Progenitor cell of endocrine pancreas (in vitro differentiated cells): Measurements from ENCODE around the gene AMOT. TPM values are rescaled to one million over a fixed set of nuclear protein-coding genes. Genes with fewer than 3 reads are reported as not detected.

Source experiments
- DNase-seq: peaks from one replicate; pipeline ENCODE4 v3.0.0; 2021; ENCODE audit warnings: low spot score; ENCODE audit not compliant: unreplicated experiment
- H3K27ac Mint-ChIP-seq: 2 replicates; pipeline ENCODE4 v1.8.0; 2021; ENCODE audit warnings: mild to moderate bottlenecking, moderate library complexity, mixed read lengths
- H3K27me3 Mint-ChIP-seq: 2 replicates; pipeline ENCODE4 v1.8.0; 2021; ENCODE audit warnings: mixed read lengths
- H3K36me3 Mint-ChIP-seq: 2 replicates; pipeline ENCODE4 v1.8.0; 2022; ENCODE audit warnings: mixed read lengths; ENCODE audit not compliant: insufficient read depth
- H3K4me1 Mint-ChIP-seq: 2 replicates; pipeline ENCODE4 v1.8.0; 2021; ENCODE audit warnings: low read depth, mixed read lengths
- H3K4me3 Mint-ChIP-seq: 2 replicates; pipeline ENCODE4 v1.8.0; 2021; ENCODE audit warnings: low read depth, mild to moderate bottlenecking, moderate library complexity, mixed read lengths
- H3K9me3 Mint-ChIP-seq: 2 replicates; pipeline ENCODE4 v1.8.0; 2021; ENCODE audit warnings: low read depth, mixed read lengths
- total RNA-seq: library from RNA; stranded (reverse); gene quantifications from 2 replicates; pipeline ENCODE4 v1.2.1, GENCODE V29; 2021
- TF ChIP-seq, protein P1 (sequence below): fragments of 200-600 bp; sonication (generic); IDR thresholded peaks from one replicate; pipeline ENCODE4 v1.5.0; 2021; ENCODE audit warnings: antibody characterized with exemption, mild to moderate bottlenecking; ENCODE audit not compliant: unreplicated experiment

AMOT gene
- total RNA-seq, 1 donor from 2014 or later, result 494 TPM

- H3K4me1 Mint-ChIP-seq, result peaks cover 16% of the 10 kb centered on the region
- no peaks in the 10 kb centered on the region for H3K27me3 Mint-ChIP-seq
- H3K4me3 Mint-ChIP-seq, result no peak overlapping the region
- TF ChIP-seq, protein P1, sequence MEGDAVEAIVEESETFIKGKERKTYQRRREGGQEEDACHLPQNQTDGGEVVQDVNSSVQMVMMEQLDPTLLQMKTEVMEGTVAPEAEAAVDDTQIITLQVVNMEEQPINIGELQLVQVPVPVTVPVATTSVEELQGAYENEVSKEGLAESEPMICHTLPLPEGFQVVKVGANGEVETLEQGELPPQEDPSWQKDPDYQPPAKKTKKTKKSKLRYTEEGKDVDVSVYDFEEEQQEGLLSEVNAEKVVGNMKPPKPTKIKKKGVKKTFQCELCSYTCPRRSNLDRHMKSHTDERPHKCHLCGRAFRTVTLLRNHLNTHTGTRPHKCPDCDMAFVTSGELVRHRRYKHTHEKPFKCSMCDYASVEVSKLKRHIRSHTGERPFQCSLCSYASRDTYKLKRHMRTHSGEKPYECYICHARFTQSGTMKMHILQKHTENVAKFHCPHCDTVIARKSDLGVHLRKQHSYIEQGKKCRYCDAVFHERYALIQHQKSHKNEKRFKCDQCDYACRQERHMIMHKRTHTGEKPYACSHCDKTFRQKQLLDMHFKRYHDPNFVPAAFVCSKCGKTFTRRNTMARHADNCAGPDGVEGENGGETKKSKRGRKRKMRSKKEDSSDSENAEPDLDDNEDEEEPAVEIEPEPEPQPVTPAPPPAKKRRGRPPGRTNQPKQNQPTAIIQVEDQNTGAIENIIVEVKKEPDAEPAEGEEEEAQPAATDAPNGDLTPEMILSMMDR, result no peak
- no peak for DNase-seq
- H3K9me3 Mint-ChIP-seq, result no peaks in the 10 kb centered on the region
- peaks cover 57% of the 10 kb centered on the region for H3K36me3 Mint-ChIP-seq
- no peak overlapping the region for H3K27ac Mint-ChIP-seq
Observed at GRCh38 chrX:112789931-112790330, 50.7 kb downstream of the AMOT start.

GRCh38 chrX:112786076-112786475 lies 54.6 kb downstream of the AMOT start:
- no peaks in the 10 kb centered on the region for H3K27me3 Mint-ChIP-seq
- no peak overlapping the region for H3K4me3 Mint-ChIP-seq
- DNase-seq, result no peak
- TF ChIP-seq, protein P1, result no peak
- peaks cover 22% of the 10 kb centered on the region for H3K4me1 Mint-ChIP-seq
- H3K36me3 Mint-ChIP-seq, result peaks cover 52% of the 10 kb centered on the region
- no peaks in the 10 kb centered on the region for H3K9me3 Mint-ChIP-seq
- H3K27ac Mint-ChIP-seq, result no peak overlapping the region

- H3K9me3 Mint-ChIP-seq, result no peaks in the 10 kb centered on the region
- no peak for DNase-seq
- H3K36me3 Mint-ChIP-seq, result peaks cover 53% of the 10 kb centered on the region
- H3K4me1 Mint-ChIP-seq, result peaks cover 20% of the 10 kb centered on the region
- no peaks in the 10 kb centered on the region for H3K27me3 Mint-ChIP-seq
- H3K4me3 Mint-ChIP-seq, result no peak overlapping the region
- H3K27ac Mint-ChIP-seq, result peak overlapping the region; percentile 17
- TF ChIP-seq, protein P1, result no peak
Observed at GRCh38 chrX:112785344-112785743, 55.3 kb downstream of the AMOT start.

DNA sequence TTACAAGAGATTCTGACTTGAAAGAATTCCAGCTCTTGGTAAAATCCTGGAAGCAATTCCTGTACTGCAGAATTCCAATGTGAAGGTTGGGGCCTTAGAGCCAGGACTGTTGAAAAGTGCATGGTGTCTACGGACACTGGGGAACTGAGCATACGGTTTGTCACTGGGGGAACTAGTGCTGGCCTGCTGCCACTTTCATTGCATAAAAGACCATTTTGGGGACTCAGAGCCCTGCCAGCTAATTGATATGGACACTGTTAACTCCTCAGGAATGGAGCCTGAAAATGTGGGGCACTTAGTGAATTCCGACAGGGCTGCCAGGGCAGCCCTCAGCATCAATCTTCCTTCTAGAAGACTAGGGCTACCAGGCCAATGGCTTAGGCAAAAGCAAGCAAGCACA lies 55.9 kb downstream of the AMOT start:
- no peaks in the 10 kb centered on the region for H3K27me3 Mint-ChIP-seq
- TF ChIP-seq, protein P1, result no peak

DNA sequence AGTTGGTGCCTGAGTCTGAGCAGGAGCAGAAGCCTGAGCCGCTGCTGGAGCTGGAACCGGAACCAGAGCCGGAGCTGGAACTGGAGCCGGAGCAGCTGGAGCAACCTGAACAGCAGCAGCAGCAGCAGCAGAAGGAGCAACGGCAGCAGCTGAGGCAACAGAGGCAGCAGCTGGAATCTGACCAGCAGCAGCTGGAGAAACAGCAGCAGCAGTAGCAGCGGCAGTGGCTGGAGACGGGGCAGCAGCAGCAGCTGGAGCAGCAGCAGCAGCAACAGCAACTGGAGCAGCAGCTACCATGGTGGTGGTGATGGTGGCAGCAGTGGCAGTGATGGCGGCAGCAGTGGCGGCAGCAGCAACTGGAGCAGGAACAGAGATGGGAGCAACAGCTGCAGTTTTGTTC lies 61.5 kb downstream of the AMOT start:
- no peaks in the 10 kb centered on the region for H3K27me3 Mint-ChIP-seq
- peak overlapping the region; percentile 83 for H3K27ac Mint-ChIP-seq
- H3K4me3 Mint-ChIP-seq, result no peak overlapping the region
- TF ChIP-seq, protein P1, result no peak
- no peaks in the 10 kb centered on the region for H3K9me3 Mint-ChIP-seq
- H3K4me1 Mint-ChIP-seq, result peaks cover 3% of the 10 kb centered on the region
- peaks cover 60% of the 10 kb centered on the region for H3K36me3 Mint-ChIP-seq
- no peak for DNase-seq

More for the DNA sequence above, 55.9 kb downstream of the AMOT start:
- DNase-seq, result no peak
- Mint-ChIP-seq H3K36me3 (peaks cover 57% of the 10 kb centered on the region), H3K4me1 (peaks cover 20% of the 10 kb centered on the region), H3K9me3 (no peaks in the 10 kb centered on the region), H3K27ac (no peak overlapping the region), H3K4me3 (no peak overlapping the region)
